Measurements from ENCODE around the gene SPDYE6.
"Not testable (repeated sequence)": the region's sequence is repeated elsewhere in the genome, so short reads cannot be mapped to it uniquely, and the experiment has no call there.

The SPDYE6 gene

DNA sequence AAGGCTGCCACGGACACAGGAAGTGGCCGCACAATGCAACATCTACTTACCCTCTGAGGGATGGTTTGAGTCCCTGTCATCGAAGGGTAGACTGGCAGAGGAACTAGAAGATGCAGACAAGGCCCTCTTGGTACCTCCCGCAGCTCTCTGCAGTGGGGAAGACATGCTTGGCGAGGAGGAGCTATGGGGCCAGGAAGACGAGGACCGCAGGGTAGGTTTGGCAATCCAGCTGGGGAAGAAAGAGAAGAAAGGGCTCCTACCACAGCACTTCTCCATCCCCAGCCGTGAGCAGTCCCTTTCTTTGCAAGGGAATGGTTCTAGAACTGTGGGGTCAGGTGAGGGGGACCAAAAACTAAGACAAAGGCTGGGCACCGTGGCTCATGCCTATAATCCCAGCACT lies 26.9 kb downstream of the SPDYE6 start:
- not testable (repeated sequence) for H3K36me3 Mint-ChIP-seq, H3K4me1 Mint-ChIP-seq, H3K9me3 Mint-ChIP-seq
- H3K27ac Mint-ChIP-seq, result peak overlapping the region; percentile 56
- ATAC-seq (peak; percentile 8), DNase-seq (ENCODE audit: low spot score in 2 of 2) (peak in 1 of 2 donors; percentile 41)
- H3K4me3 Mint-ChIP-seq, result peak overlapping the region; percentile 25

- not testable (repeated sequence) for H3K9me3 Mint-ChIP-seq, ATAC-seq, H3K36me3 Mint-ChIP-seq, H3K4me1 Mint-ChIP-seq
- Mint-ChIP-seq H3K27ac (peak overlapping the region; percentile 56), H3K4me3 (peak overlapping the region; percentile 25)
- DNase-seq (ENCODE audit: low spot score in 2 of 2), result peak in 1 of 2 donors; percentile 32
Observed at GRCh38 chr7:102328863-102329262, 27.4 kb downstream of the SPDYE6 start.

DNA sequence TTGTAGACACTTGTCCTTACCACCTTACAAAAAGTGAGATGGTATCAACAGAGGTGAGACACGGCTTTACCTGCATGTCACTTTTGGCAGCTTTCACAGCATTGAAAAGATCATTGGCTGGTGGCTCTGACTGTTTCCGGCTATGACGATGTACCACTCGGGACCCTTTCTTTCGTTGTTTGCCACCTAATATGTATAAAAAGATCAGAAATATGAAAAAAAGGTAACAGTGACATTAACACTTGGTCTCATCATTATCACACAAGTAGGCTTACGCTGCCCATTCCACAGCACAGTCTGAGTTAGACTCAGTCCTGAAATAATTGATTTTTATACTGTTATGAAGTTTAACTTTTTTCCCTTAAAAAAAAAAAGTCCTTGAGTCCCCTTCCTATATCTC lies 29.1 kb downstream of the SPDYE6 start:
- not testable (repeated sequence) for H3K9me3 Mint-ChIP-seq; H3K27ac Mint-ChIP-seq; H3K36me3 Mint-ChIP-seq; H3K4me3 Mint-ChIP-seq; DNase-seq (ENCODE audit: low spot score in 2 of 2); ATAC-seq
- peaks cover 13% of the 10 kb centered on the region for H3K4me1 Mint-ChIP-seq

DNA sequence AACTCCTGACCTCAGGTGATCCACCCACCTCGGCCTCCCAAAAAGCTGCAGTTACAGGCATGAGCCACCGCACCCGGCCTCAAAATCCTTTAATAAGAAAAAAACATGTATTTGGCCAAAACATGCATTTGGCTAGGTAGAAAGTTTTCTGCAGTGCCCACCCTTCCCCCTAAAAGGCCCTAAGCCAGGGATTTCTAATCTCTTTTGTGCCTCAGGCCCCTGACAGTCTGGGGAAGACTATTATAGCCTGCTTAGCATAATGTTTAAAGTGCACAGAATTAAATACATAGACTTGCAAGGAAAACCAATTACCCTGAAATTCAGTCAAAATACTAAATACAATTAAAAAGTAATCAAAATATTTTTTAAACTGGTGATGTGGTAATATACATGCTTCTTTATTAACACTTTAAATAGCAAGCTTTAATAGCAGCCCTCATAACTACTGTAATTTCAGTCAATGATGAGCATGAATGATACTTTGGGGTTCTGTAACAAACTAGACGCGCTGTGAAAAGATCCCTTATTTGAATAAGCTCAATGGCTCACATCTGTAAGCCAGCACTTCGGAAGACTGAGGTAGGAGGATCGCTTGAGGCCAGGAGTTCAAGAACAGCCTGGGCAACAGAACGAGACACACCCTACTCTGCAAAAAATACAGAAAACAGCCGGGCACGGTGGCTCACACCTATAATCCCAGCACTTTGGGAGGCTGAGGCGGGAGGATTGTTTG lies 29.9 kb downstream of the SPDYE6 start:
- ATAC-seq (no peak), DNase-seq (ENCODE audit: low spot score in 2 of 2) (no peak)
- Mint-ChIP-seq H3K27ac (no peak overlapping the region), H3K4me1 (peaks cover 18% of the 10 kb centered on the region), H3K36me3 (no peaks in the 10 kb centered on the region), H3K9me3 (no peaks in the 10 kb centered on the region), H3K4me3 (no peak overlapping the region)

GRCh38 chr7:102325106-102325505 lies 31.1 kb downstream of the SPDYE6 start:
- H3K4me3 Mint-ChIP-seq; ATAC-seq; DNase-seq (ENCODE audit: low spot score in 2 of 2); H3K36me3 Mint-ChIP-seq; H3K9me3 Mint-ChIP-seq; H3K27ac Mint-ChIP-seq: not testable (repeated sequence)
- peaks cover 18% of the 10 kb centered on the region for H3K4me1 Mint-ChIP-seq

DNA sequence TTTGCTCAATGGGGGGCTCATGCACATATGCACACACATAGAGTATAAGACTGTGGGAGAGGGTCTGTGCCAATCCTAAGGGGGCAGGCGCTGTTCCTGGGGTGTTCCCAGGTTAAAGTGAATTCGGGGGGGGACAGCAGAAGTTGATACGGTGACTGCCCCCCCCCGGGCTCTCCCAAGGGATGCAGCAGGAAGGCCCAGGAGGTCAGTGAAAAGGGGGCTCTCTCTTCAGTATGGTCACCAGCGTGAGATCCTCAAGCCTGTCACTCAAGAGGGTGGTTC lies 32.4 kb downstream of the SPDYE6 start:
- Mint-ChIP-seq H3K36me3 (no peaks in the 10 kb centered on the region), H3K27ac (no peak overlapping the region), H3K9me3 (no peaks in the 10 kb centered on the region), H3K4me1 (peaks cover 13% of the 10 kb centered on the region), H3K4me3 (no peak overlapping the region)
- DNase-seq (ENCODE audit: low spot score in 2 of 2) (no peak), ATAC-seq (no peak)

DNA sequence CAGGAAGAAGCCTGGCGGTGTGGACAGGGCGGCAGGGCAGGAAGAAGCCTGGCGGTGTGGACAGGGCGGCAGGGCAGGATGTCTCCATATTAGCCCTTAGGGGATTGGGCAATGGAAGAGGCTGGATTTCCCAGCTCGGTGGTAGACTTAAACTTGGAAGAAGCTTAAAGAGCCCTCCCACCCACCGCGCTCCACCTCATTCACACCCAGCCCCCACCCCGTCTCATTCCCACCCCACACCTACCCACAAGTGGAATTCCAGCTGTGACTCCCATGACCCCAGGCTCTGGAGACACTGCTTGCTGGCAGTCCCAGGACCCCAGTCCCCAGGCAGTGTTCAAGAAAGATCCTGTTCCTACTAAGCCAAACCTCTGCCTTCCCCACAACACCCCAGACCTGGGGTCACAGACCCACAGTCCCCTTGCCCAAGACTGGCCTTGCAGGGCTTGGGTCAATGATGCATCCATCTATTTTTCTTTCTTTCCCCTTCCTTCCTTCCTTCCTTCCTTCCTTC lies 34.0 kb downstream of the SPDYE6 start:
- Mint-ChIP-seq H3K9me3 (no peaks in the 10 kb centered on the region), H3K27ac (no peak overlapping the region), H3K4me3 (peak overlapping the region; percentile 3), H3K4me1 (peaks cover 11% of the 10 kb centered on the region), H3K36me3 (no peaks in the 10 kb centered on the region)
- ATAC-seq (no peak), DNase-seq (ENCODE audit: low spot score in 2 of 2) (no peak)

GRCh38 chr7:102321351-102322201 lies 34.7 kb downstream of the SPDYE6 start:
- no peak for DNase-seq (ENCODE audit: low spot score in 2 of 2)
- H3K9me3 Mint-ChIP-seq, result no peaks in the 10 kb centered on the region
- H3K36me3 Mint-ChIP-seq, result no peaks in the 10 kb centered on the region
- no peak overlapping the region for H3K27ac Mint-ChIP-seq
- peak overlapping the region; percentile 23 for H3K4me3 Mint-ChIP-seq
- peak; percentile 70 for ATAC-seq
- peaks cover 11% of the 10 kb centered on the region for H3K4me1 Mint-ChIP-seq

- no peak overlapping the region for H3K27ac Mint-ChIP-seq
- H3K36me3 Mint-ChIP-seq, result no peaks in the 10 kb centered on the region
- ATAC-seq (no peak), DNase-seq (ENCODE audit: low spot score in 2 of 2) (no peak)
- H3K4me1 Mint-ChIP-seq, result peaks cover 11% of the 10 kb centered on the region
- H3K9me3 Mint-ChIP-seq, result no peaks in the 10 kb centered on the region
- H3K4me3 Mint-ChIP-seq, result no peak overlapping the region
Observed at GRCh38 chr7:102320601-102321350, 35.5 kb downstream of the SPDYE6 start.

- ATAC-seq (no peak), DNase-seq (ENCODE audit: low spot score in 2 of 2) (no peak)
- Mint-ChIP-seq H3K27ac (no peak overlapping the region), H3K4me1 (peaks cover 11% of the 10 kb centered on the region), H3K36me3 (peaks cover 4% of the 10 kb centered on the region), H3K4me3 (no peak overlapping the region), H3K9me3 (no peaks in the 10 kb centered on the region)
Observed at GRCh38 chr7:102320181-102320580, 36.1 kb downstream of the SPDYE6 start.

DNA sequence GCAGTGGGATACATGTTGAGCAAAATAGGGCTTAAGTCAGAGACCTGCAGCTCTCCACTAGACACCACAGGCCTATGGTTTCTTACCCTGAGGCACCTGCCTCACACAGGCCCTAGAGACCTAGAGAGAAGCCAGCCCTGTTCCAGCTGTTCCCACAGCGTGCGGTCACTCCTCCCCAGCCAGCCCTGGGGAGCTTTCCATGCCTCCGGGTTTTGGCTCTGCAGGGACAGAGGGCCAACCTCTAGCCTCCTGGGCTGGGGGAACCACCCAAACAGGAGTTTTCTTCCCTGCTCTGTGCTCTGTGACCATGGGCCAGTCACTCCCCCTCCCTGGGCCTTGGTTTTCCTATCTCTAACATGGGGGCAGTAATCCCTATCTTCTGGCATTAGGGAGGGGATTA lies 36.6 kb downstream of the SPDYE6 start:
- H3K4me1 Mint-ChIP-seq, result peaks cover 11% of the 10 kb centered on the region
- ATAC-seq (no peak), DNase-seq (ENCODE audit: low spot score in 2 of 2) (no peak)
- no peak overlapping the region for H3K27ac Mint-ChIP-seq
- peaks cover 8% of the 10 kb centered on the region for H3K36me3 Mint-ChIP-seq
- no peak overlapping the region for H3K4me3 Mint-ChIP-seq
- H3K9me3 Mint-ChIP-seq, result no peaks in the 10 kb centered on the region

GRCh38 chr7:102318482-102318971 lies 37.7 kb downstream of the SPDYE6 start:
- H3K4me1 Mint-ChIP-seq, result peaks cover 11% of the 10 kb centered on the region
- H3K4me3 Mint-ChIP-seq, result no peak overlapping the region
- peaks cover 8% of the 10 kb centered on the region for H3K36me3 Mint-ChIP-seq
- H3K9me3 Mint-ChIP-seq, result no peaks in the 10 kb centered on the region
- H3K27ac Mint-ChIP-seq, result no peak overlapping the region
- DNase-seq (ENCODE audit: low spot score in 2 of 2) (no peak), ATAC-seq (peak; percentile 19)

GRCh38 chr7:102317231-102318059 lies 38.8 kb downstream of the SPDYE6 start:
- ATAC-seq (no peak), DNase-seq (ENCODE audit: low spot score in 2 of 2) (no peak)
- Mint-ChIP-seq H3K36me3 (peaks cover 8% of the 10 kb centered on the region), H3K4me3 (no peak overlapping the region), H3K4me1 (peaks cover 6% of the 10 kb centered on the region), H3K9me3 (no peaks in the 10 kb centered on the region), H3K27ac (no peak overlapping the region)

- no peaks in the 10 kb centered on the region for H3K9me3 Mint-ChIP-seq
- peaks cover 8% of the 10 kb centered on the region for H3K36me3 Mint-ChIP-seq
- H3K4me3 Mint-ChIP-seq, result no peak overlapping the region
- no peak for DNase-seq (ENCODE audit: low spot score in 2 of 2)
- ATAC-seq, result no peak
- no peaks in the 10 kb centered on the region for H3K4me1 Mint-ChIP-seq
- no peak overlapping the region for H3K27ac Mint-ChIP-seq
Observed at GRCh38 chr7:102313997-102314780, 42.1 kb downstream of the SPDYE6 start.
